ENCODE data around the gene MDM2. TPM values are rescaled to one million over a fixed set of nuclear protein-coding genes. Genes with fewer than 3 reads are reported as not detected.

MDM2 gene
- total RNA-seq, 4 donors from 2014 or later: 44.3 to 84.2 (median 70.1) TPM

- no peak for ATAC-seq (ENCODE audit: low FRiP score)
Observed at GRCh38 chr12:68886636-68887572, 78.9 kb downstream of the MDM2 start.

GRCh38 chr12:68887641-68888040 lies 79.7 kb downstream of the MDM2 start:
- no peak for ATAC-seq (ENCODE audit: low FRiP score)
- no peak for DNase-seq (ENCODE audit: low spot score)
- no peak for TF ChIP-seq CTCF (IDR thresholded peaks at IDR 0.05)

More at GRCh38 chr12:68886636-68887572, 78.9 kb downstream of the MDM2 start:
- TF ChIP-seq CTCF (IDR thresholded peaks at IDR 0.05): no peak
- DNase-seq (ENCODE audit: low spot score): no peak

GRCh38 chr12:68888243-68888642 lies 80.3 kb downstream of the MDM2 start:
- ATAC-seq (ENCODE audit: low FRiP score) (no peak), DNase-seq (ENCODE audit: low spot score) (no peak)
- no peak for TF ChIP-seq CTCF (IDR thresholded peaks at IDR 0.05)

GRCh38 chr12:68890701-68891113 lies 82.7 kb downstream of the MDM2 start:
- no peak for TF ChIP-seq CTCF (IDR thresholded peaks at IDR 0.05)
- ATAC-seq (ENCODE audit: low FRiP score) (peak; percentile 41), DNase-seq (ENCODE audit: low spot score) (no peak)

GRCh38 chr12:68891141-68891540 lies 83.2 kb downstream of the MDM2 start:
- DNase-seq (ENCODE audit: low spot score) (no peak), ATAC-seq (ENCODE audit: low FRiP score) (no peak)
- no peak for TF ChIP-seq CTCF (IDR thresholded peaks at IDR 0.05)

GRCh38 chr12:68893201-68893600 lies 85.2 kb downstream of the MDM2 start:
- TF ChIP-seq CTCF (IDR thresholded peaks at IDR 0.05): no peak
- no peak for DNase-seq (ENCODE audit: low spot score)
- no peak for ATAC-seq (ENCODE audit: low FRiP score)

GRCh38 chr12:68893741-68894140 lies 85.8 kb downstream of the MDM2 start:
- ATAC-seq (ENCODE audit: low FRiP score) (no peak), DNase-seq (ENCODE audit: low spot score) (no peak)
- TF ChIP-seq CTCF (IDR thresholded peaks at IDR 0.05): no peak
